Mesodermal cell (in vitro differentiated cells): ENCODE data around the gene LAMB2. TPM values are rescaled to one million over a fixed set of nuclear protein-coding genes. Genes with fewer than 3 reads are reported as not detected.

ENCODE experiments used
- H3K27ac ChIP-seq: 2 replicates; pipeline ENCODE4 v1.7.0; 2013; ENCODE audit warnings: mild to moderate bottlenecking, low read depth, low read length, moderate library complexity; ENCODE audit not compliant: severe bottlenecking
- H3K36me3 ChIP-seq: 2 replicates; pipeline ENCODE4 v1.7.1; 2013; ENCODE audit warnings: mild to moderate bottlenecking, low read length, moderate library complexity; ENCODE audit not compliant: control insufficient read depth, insufficient read depth
- H3K4me1 ChIP-seq: one replicate; pipeline ENCODE4 v1.7.1; 2013; ENCODE audit warnings: mild to moderate bottlenecking, low read length; ENCODE audit not compliant: insufficient read depth, control insufficient read depth, poor library complexity, severe bottlenecking
- H3K4me3 ChIP-seq: 2 replicates; pipeline ENCODE4 v1.7.0; 2013; ENCODE audit warnings: low read length, control low read depth, mild to moderate bottlenecking; ENCODE audit not compliant: insufficient read depth, poor library complexity, severe bottlenecking; ENCODE audit errors: extremely low read depth
- H3K9me3 ChIP-seq: 2 replicates; pipeline ENCODE4 v1.7.1; 2013; ENCODE audit warnings: mild to moderate bottlenecking, low read length, moderate library complexity; ENCODE audit not compliant: control insufficient read depth
- WGBS, 2 experiments: methylation state at CpG; one replicate each; pipeline ENCODE4 v1.1.5; 2013; ENCODE audit warnings: missing lambda C conversion rate in 2 of 2; ENCODE audit not compliant: insufficient coverage in 2 of 2; 5-methylcytosine and 5-hydroxymethylcytosine counted together
- polyA plus RNA-seq, 2 experiments: library from polyadenylated mRNA; stranded (reverse); fragments of 50-300 nt; gene quantifications; one replicate each; pipeline ENCODE4 v1.2.3, GENCODE V29; 2013

LAMB2 gene
- 221 TPM for polyA plus RNA-seq (2013, experiment 1 of 2)
- 188 TPM for polyA plus RNA-seq (2013, experiment 2 of 2)

- WGBS, 2 experiments = 3 to 6% methylated on average over 15 of the region's 28 CpGs
- H3K4me3 ChIP-seq = peak within 1 kb of the TSS; percentile 70
- peaks cover 36% of the 10 kb centered on the region for H3K36me3 ChIP-seq
- peaks cover 8% of the 10 kb centered on the region for H3K4me1 ChIP-seq
- H3K9me3 ChIP-seq = no peaks in the 10 kb centered on the region
- peak within 1 kb of the TSS; percentile 93 for H3K27ac ChIP-seq
Measured at GRCh38 chr3:49132437-49133225, at the start of gene LAMB2. Gene LAMB2, minus strand, starts transcription at chr3:49133050. Its CDS starts 183 bp downstream, at chr3:49132867.

DNA sequence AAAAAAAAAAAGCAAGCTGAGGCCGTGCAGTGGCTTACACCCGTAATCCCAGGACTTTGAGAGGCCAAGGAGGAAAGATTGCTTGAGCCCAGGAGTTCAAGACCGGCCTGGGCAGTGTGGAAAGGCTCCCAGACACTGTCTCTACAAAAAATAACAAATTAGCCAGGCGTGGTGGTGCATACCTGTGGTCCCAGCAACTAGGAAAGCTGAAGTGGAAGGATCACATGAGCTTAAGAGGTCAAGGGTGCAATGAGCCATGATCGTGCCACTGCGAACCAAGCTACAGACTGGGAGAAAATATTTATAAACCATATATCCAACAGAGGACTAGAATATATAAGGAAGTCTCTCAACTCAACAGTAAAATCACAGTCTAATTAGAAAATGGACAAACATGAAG is 48.5 kb upstream of the LAMB2 start:
- 63 to 78% methylated on average over 1 to 3 of the region's 6 CpGs for WGBS, 2 experiments
- H3K27ac ChIP-seq = no peak overlapping the region

DNA sequence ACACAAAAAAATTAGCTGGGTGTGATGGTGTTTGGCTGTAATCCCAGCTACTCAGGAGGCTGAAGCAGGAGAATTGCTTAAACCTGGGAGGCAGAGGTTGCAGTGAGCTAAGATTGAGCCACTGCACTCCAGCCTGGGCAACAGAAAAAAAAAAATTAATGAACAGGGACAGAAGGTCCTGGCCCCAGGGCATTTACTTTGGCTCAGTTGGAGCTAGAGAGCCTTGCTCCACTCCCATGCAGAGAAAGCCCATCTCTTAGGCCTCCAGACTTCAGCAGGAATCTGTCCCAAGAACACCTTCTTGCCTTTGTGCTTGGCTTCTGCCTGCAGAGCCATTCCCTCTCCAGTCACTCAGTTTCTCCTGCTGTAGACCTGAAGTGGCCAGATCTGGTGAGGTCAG is 47.3 kb upstream of the LAMB2 start:
- Histone ChIP-seq H3K4me3 (no peak overlapping the region), H3K9me3 (no peaks in the 10 kb centered on the region), H3K4me1 (no peaks in the 10 kb centered on the region), H3K27ac (no peak overlapping the region), H3K36me3 (peaks cover 18% of the 10 kb centered on the region)

More for the DNA sequence above, 48.5 kb upstream of the LAMB2 start:
- H3K36me3 ChIP-seq = peaks cover 6% of the 10 kb centered on the region
- H3K4me3 ChIP-seq = no peak overlapping the region
- no peaks in the 10 kb centered on the region for H3K4me1 ChIP-seq
- H3K9me3 ChIP-seq = no peaks in the 10 kb centered on the region

- Histone ChIP-seq H3K4me3 (no peak overlapping the region), H3K4me1 (peaks cover 21% of the 10 kb centered on the region), H3K9me3 (no peaks in the 10 kb centered on the region), H3K36me3 (peaks cover 31% of the 10 kb centered on the region), H3K27ac (no peak overlapping the region)
- WGBS, 2 experiments = 100% methylated on average over 1 of the region's 2 CpGs; no CpG with 5 or more reads in 1 of the 2 experiments
Measured at GRCh38 chr3:49177073-49177472, 44.2 kb upstream of the LAMB2 start.

GRCh38 chr3:49175530-49175929 is 42.7 kb upstream of the LAMB2 start:
- Histone ChIP-seq H3K27ac (no peak overlapping the region), H3K36me3 (peaks cover 31% of the 10 kb centered on the region), H3K4me1 (peaks cover 21% of the 10 kb centered on the region), H3K4me3 (no peak overlapping the region), H3K9me3 (no peaks in the 10 kb centered on the region)
- 91 to 100% methylated on average over 3 to 7 of the region's 8 CpGs for WGBS, 2 experiments

GRCh38 chr3:49174397-49174985 is 41.6 kb upstream of the LAMB2 start:
- no peaks in the 10 kb centered on the region for H3K9me3 ChIP-seq
- H3K4me3 ChIP-seq = no peak overlapping the region
- 94 to 95% methylated on average over 6 to 7 of the region's 9 CpGs for WGBS, 2 experiments
- peaks cover 31% of the 10 kb centered on the region for H3K36me3 ChIP-seq
- H3K4me1 ChIP-seq = peaks cover 21% of the 10 kb centered on the region
- peak overlapping the region; percentile 92 for H3K27ac ChIP-seq

DNA sequence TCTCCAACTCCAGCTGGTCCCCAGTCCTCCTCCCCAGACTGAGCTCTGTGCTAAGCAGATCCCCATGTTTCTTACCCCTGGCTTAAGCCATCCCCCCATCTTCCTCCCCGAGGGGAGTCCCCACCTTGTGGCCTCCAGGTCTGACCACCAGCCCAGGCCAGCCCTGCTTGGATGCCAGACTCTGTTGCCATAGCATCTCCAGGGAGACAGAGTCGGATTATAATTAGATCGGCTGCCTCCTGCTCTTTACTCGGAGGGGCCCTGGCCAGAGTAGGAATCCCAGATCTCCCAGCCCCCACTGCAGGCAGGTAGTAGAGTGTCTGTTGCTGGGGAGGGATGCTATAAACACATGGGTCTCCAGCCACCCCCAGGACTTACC is 40.9 kb upstream of the LAMB2 start:
- Histone ChIP-seq H3K9me3 (no peaks in the 10 kb centered on the region), H3K27ac (peak overlapping the region; percentile 92), H3K36me3 (peaks cover 31% of the 10 kb centered on the region), H3K4me3 (peak overlapping the region; percentile 85), H3K4me1 (peaks cover 21% of the 10 kb centered on the region)
- 54 to 60% methylated on average over 1 to 3 of the region's 4 CpGs for WGBS, 2 experiments

DNA sequence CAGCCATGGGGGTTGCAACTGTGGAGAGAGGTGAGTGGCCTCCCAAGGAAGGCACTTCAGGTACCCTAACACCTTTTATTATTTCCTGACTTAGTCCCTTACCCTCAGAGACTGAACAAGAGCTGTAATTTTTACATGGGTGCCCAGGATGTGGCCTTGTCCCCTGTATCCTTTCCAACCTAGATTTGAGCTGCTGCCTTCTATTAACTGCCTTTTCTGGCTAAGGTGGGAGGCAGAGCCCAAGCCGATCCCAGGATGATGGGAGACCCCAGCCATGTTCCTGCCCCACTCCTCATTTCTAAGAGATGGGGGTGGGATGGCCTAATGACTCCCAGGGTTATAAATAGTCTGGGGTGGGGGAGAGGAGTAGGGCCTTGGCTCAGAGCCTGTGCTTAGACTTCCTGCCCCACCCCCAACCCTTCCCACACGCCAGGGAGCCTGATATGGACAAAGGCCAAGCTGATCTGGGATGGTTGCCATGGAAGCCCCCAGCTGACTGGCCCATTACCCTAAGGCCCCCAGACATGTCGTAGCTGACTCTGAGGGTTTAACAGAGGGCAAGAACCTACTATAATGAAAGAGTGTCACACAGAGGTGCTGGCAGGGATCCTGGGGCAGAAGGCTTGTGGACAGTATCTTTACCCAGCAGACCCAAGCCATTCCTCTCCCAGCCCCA is 40.4 kb upstream of the LAMB2 start:
- Histone ChIP-seq H3K4me3 (peak overlapping the region; percentile 85), H3K9me3 (no peaks in the 10 kb centered on the region), H3K4me1 (peaks cover 21% of the 10 kb centered on the region), H3K27ac (peak overlapping the region; percentile 92), H3K36me3 (peaks cover 31% of the 10 kb centered on the region)
- 8% methylated on average over 1 of the region's 3 CpGs; no CpG with 5 or more reads in 1 of the 2 experiments for WGBS, 2 experiments

GRCh38 chr3:49172551-49173041 is 39.7 kb upstream of the LAMB2 start:
- Histone ChIP-seq H3K36me3 (peaks cover 31% of the 10 kb centered on the region), H3K9me3 (no peaks in the 10 kb centered on the region), H3K4me3 (peak overlapping the region; percentile 85), H3K27ac (peak overlapping the region; percentile 92), H3K4me1 (peaks cover 21% of the 10 kb centered on the region)
- 95 to 96% methylated on average over 4 to 6 of the region's 7 CpGs for WGBS, 2 experiments

DNA sequence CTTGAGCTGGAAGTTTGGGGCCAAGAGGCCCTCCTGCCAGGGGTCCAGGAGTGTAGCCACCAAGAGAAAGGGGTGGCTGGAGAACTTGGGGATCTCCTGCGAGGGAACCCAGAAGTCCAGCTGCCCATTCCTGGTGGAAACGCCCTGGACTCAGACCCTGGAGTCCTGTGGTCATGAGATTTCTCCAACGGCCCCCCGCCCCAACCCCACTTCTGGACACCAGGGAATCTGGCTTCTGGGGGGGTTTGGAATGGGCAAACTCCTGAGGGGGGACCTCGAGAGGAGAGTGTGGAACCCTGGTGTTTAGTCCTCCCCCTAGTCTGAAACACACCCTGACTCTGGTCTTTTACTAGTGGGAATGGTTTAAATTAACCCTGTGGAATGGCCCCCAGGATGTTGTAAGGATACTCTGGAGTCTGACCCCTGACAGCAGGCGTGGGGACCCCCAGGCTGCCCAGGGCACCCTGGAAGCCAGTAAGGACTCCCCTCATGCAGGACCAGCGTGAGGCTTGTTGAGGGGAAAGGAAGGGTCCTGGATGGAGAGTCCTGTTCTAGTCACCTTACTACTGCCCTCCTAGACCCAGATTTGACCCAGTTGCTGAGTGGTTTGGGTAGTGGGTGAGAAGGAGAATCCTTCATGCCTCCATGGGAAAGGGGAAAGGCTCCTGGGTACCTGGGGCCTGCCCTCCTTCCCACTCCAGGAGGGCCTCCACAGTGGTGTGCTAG is 39.1 kb upstream of the LAMB2 start:
- Histone ChIP-seq H3K27ac (peak overlapping the region; percentile 23), H3K4me1 (peaks cover 21% of the 10 kb centered on the region)
- 20 to 33% methylated on average over 2 to 3 of the region's 7 CpGs for WGBS, 2 experiments

More for the DNA sequence above, 39.1 kb upstream of the LAMB2 start:
- Histone ChIP-seq H3K9me3 (no peaks in the 10 kb centered on the region), H3K36me3 (peaks cover 31% of the 10 kb centered on the region), H3K4me3 (peak overlapping the region; percentile 85)
